Retina (tissue), 1 donor: Measurements from ENCODE around the gene TAL1.
"Not testable (repeated sequence)": the region's sequence is repeated elsewhere in the genome, so short reads cannot be mapped to it uniquely, and the experiment has no call there.

Source experiments
- DNase-seq: peaks from one replicate; pipeline ENCODE4 v3.0.0-alpha.2; 2016

Gene TAL1

DNA sequence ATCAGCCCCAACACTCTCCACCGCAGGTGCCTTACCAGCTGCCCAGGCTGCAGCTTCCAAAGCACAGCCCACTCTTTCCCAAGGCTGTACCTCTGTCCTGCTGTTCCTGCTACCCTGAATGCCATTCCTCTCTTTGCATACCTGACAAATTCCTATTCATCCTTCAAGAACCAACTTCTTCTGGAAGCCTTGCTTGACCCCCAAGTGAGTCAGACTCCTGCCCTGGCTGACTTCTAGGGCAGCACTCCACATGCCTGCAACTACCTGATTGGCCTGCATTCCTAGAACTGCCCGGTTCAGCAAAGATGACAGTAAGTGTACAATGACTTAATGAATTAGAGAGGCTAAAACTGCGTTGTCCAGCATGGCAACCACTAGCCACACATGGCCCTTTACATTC, 21.4 kb downstream of the TAL1 start:
- DNase-seq, result no peak

DNA sequence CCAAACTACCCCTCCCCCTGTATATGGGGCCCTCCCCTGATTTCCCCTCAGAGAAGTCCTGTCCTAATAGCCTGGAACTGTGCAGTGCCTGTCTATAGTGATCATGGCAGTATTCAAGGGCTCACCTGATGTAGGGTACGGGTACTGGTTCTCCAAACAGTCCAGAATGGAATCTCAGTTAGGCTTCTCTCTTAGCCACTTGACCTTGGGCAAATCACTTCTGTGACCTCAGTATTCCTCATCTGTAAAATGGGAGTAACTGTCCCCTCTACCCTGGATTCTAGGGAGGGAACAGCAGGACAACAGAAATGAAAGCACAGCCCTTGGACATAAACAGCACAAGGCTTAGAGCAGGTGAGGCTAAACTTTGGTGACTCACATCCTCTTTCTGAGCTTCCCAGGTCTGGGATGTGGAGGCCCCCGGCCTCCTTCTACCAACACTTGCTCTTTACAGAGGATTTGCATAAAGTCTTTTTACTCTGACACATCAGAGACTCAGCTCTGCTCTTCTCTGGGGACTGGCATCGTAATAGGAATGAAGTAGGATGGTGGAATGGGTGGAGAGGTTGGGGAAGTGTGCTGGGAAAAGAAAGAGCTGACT, 22.2 kb downstream of the TAL1 start:
- DNase-seq, result no peak

DNA sequence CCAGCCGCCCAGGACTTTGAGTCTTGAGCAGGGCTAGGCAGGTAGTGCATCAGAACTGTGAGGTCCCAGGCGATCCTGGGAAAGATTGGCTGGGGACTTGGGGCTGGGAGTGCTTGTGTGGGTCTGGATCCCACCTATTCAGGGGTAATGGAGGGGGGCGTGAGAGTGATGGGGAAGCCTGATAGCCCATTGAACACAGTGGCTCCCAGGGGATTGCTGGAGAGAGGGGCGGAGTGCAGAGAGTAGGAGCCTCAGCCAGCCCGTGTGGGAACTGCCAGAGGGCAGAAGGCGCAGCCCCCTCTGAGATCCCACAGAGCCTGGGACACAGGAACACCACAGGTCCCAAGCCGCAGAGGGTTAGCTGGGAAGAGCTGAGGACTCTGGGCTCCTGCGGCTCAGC, 22.9 kb downstream of the TAL1 start:
- no peak for DNase-seq

DNA sequence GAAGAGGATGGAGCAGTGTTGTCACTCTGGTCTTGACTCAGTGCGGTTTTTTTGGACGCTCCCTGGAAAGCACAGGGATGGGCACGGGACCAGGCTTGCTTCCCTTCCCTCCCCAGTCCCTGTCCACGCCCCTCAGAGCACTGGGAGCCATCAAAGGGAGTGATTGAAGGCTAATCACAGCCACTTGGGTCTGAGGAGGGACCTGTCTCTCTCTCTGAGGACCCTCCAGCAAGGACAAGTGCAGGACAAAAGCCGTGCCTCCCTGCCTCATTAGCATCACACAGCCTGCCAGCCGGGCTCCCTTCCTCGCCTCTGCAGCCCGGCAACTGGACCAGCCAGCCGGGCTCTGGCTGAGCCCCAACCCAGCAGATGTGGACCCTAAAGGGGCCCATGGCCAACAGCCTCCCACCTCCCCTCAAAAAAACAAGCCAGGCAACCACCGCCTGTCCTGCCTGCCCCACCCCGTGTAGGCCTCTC, 23.6 kb downstream of the TAL1 start:
- DNase-seq, result peak; percentile 35

DNA sequence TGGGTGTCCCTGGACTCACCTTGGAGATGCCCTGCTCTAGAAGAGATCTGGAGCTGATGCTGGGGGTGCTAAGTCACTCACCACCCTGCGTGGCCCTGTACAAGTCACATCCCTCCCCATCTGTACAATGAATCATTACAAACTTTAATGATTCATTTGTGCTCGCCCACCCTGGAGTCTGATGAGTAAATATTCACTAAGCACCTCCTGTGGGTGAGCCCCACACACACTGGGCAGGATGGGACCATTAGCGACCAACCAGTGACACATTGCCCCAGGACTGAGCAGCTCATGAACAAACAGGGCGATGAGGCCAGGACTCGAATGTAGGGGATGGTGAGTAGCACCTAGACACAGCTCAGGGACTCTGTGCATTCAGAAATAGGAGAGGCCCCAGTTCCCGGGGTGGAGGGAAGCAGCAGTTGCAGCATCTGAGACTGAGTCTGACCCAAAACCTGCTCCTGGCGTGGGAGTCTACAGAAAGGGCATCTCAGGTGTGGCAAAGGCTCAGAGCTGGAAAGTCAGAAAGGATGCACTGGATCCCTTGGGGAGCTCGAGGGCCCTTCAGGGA, 24.1 kb downstream of the TAL1 start:
- no peak for DNase-seq

DNA sequence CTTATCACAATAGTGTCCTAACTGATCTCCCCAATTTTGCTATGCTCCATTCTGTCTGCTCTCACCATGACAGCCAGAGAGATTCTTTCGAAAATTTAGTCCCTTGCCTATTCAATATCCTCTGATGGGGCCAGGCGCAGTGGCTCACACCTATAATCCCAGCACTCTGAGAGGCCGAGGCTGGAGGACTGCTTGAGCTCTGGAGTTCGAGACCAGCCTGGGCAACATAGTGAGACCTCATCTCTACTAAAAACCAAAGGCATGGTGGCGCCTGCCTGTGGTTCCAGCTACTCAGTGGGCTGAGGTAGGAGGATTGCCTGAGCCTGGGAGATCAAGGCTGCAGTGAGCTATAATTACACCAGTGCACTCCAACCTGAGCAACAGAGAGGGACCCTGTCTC, 26.1 kb downstream of the TAL1 start:
- no peak for DNase-seq

DNA sequence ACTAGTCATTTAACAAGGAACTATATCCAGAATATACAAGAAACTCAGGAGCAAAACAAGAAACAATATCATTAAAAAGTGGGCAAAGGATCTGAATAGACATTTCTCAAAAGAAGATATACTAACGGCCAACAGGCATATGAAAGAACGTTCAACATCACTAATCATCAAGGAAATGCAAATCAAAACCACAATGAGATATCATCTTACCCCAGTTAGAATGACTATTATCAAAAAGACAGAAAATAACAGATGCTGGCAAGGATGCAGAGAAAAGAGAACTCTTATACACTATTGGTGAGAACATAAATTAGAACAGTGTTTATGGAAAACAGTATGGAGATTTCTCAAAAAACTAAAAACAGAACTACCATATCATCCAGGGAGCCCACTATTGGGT, 28.5 kb downstream of the TAL1 start:
- DNase-seq, result not testable (repeated sequence)

DNA sequence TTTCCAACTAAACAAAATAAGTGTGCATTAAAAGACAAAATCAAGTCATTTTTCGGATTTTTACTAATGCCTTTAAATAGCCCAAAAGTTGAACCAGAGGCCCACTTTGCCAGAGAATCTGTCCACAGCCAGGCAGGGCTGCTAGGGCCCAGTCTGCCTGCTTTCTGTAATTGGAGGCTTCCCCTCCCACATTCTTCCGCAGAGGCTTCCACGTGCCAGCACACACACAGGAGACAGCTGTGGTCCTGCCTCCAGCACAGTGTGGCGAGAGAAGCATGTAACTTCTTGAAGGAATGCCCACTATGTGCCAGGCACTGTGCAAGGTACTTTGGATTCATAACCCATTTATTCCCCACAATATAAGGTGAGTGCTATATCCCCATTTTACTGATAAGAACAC, 30.8 kb downstream of the TAL1 start:
- DNase-seq, result no peak

DNA sequence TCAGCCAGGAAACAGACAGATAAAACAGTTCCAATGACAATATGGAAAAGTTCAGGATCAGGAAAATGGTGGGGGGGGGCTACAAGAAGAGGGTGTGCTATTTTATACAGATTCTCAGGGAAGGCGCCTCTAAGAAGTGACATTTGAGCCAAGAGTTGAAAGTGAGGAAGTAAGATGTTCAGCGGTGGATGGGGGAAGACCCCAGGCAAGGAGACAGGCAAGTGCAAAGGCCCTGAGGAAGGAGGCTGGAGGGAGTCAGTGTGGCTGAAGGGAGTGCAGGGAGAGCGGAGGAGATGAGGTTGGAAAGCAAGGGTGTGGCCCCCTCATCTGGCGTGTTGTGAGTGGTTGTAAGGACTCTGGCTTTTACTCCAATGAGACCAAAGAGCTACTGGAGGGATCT, 33.8 kb downstream of the TAL1 start:
- no peak for DNase-seq

DNA sequence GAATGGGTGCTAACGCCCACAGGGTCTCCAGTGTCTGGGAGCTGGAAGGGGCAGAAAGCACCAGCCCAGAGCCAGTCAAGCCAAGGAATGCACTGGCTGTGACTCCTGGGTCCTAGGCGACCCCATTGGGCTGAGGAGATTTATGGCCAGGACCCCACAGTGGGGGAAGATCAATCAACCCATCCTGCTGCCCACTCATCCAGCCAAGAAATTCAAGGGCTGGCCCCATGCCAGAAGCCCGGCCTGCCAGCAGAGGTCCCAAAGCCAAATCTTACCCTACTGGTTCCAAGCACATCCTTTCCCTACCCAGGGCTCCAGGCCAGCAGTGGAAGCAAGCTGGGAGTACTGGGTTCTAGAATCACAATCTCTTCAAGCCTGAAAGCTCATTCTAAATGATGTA, 35.4 kb downstream of the TAL1 start:
- DNase-seq, result no peak

DNA sequence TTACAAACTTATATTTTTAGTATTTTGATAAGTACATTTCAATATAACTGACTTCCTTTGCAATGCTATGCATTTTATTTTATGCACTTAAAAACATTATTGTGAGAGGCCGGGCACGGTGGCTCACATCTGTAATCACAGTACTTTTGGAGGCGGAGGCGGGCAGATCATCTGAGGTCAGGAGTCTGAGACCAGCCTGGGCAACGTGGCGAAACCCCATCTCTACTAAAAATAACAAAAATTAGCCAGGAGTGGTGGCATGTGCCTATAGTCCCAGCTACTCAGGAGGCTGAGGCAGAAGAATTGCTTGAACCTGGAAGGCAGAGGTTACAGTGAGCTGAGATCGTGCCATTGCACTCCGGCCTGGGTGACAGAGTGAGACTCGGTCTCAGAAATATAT, 36.0 kb downstream of the TAL1 start:
- DNase-seq, result not testable (repeated sequence)

DNA sequence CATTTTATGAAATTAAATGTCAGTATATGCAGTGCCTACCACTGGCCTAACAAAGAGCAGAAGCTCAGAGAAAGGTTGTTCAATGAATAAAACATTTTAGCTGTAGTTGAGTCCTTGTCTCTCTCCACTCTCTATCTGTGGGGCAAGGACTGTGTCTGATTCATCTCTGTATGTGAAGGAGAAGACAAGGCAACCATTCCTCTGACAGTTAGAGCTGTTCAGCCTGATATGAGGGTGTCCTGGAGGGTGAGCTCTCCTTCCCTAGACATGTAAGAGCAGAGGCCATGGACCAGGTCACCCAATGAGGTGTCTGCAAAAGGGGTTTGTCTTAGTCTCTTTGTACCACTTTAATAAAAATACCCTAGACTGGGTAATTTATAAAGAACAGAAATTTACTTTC, 37.7 kb downstream of the TAL1 start:
- DNase-seq, result no peak

DNA sequence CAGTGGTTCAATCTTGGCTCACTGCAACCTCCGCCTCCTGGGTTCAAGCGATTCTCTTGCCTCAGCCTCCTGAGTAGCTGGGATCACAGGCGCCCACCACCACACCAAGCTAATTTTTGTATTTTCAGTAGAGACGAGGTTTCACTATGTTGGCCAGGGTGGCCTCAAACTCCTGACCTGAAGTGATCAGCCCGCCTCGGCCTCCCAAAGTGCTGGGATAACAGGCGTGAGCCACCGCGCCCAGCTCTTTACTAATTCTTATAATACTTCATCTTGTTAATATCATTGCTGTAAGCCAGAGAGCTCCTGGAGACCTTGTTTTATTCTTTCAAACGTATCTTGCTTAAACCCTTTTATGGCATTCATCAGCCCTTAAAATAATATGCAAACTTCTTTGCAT, 38.5 kb downstream of the TAL1 start:
- DNase-seq, result not testable (repeated sequence)

DNA sequence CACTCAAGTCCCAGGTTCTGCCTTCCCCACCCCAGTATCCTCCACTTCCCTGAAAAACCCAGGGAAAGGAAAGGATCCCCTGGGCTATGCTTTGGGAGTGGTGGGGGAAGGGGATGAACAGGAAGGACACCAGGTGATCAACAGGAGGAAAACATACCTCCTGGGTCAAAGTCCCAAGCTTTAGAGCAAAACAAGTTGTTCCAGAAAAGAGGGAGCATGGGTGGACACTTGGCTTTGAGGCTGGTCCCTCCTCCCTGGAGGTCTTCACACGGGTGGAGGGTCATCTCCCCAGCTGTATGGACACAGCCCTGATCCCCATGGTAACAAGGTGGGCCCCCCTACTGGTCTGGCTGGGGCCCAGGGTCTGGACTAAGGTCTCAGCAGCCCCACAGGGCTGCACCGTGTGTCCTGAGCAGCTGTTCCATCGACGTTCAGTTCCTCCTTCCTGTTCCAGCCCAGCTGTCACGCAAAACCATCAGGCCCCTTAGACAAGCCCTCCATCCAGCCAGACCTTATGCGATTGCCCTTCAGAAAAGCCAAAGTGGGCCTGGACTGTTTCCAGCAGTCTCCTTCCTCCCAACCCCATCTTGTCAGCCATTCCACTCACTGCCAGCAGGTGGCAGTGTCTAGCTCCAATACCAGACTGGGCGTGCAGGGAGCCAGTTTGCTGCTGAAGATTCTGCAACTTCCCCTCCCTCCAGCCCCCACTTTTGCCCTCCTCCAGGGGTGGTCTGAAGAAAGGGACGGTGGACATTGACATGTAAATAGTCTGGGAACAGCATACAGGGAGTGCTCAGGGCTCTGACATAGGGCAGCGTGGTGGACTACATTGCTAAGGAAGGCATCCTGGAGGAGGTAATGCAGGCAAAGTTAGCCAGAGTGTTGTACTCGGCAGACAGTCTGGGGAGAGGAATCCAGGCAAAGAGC, 39.3 kb downstream of the TAL1 start:
- DNase-seq, result peak; percentile 84

DNA sequence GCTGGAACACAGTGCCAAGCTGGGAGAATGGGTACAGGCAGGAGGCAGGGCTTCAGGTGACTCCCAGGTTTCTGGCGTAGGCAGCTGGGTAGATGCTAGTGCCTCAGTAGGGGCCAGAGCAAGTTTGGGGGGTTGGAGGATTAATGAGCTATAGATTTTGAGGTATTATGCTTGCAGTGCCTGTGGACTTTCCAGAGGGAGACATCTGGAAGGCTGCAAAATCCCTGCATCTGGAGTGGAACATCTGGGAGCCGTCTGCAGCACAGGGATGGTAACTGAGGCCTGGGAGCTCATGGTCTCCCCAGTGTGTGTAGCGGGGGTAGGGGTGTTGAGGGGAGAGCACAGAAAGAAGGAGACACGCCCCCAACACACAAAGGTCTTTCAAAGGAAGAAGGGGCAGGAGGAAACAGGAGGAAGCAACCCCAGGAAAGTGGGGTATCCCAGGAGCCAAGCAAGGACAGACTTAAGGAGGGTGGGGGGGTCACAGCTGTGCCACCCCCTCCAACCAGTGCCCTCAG, 40.0 kb downstream of the TAL1 start:
- DNase-seq, result no peak

DNA sequence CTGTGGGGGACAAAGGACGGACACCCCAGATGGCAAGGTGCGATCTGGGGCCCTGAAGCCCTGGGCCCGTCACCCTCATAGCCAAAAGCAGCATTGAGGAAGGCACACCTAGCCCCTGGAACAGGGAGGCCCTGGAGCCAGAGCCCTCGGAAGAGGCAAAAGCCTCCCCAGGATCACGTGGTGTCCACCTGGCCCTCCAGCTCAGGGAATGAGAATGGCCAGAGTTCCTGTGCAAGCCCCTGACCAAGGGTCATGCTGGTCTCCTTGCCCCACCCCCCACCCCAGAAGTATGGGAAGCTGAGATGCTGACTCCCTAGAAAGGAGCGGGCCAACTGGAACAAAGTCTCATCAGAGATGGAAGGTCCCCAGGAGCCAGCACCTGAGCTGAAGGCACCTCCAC, 41.2 kb downstream of the TAL1 start:
- DNase-seq, result no peak

DNA sequence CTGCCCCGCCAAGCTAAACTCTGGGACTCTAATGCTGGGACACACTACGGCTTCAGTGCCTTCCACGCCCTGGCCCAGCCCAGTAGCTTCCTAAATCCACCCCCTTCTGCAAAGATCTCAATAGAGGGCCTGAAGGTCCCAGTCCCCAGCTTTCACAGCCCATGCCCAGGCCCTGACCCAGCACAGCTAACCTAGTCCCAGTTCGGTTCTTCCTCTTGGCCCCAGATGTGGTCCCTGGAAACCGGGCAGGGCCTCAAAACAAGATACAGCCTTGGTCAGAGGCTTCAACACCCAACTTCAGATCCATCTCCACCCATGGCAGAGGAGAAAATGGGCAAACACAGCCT, 41.5 kb downstream of the TAL1 start:
- DNase-seq, result no peak

DNA sequence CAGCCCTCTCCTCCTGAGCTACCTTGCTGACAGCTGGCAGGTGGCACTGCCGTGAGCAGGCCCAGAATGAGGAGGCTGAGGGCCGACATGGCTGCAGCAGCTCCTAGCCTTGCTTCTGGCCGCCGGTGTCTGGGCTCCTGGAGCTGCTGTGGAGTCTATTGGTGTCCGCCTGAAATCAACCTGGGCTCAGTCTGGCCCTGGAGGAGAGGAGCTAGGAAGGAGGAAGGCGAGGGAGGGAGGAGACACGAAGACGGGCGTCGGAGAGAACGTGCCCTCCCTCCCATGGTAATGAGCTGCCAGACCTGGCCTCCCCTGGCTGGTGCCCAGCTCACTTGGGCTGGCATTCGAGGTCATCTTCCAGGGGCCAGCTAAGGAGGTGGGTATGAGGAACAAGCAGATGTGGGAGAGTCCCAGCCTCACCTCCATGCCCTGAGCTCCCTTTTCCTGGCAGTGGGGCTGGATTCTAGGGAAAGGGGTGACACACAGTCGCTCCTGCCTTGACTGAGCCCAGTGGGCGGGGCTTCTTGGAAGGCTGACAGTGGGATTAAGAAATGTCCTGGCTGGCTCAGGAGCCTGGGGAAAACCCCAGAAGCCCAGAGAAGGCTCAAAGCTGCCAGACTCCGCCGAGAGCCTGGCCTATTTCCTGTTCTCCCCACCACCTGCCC, 42.0 kb downstream of the TAL1 start, which contains the start of gene PDZK1IP1:
PDZK1IP1 (minus strand) TSS at position 193 of the 665 bp plus-strand sequence; CDS start at position 89, 104 bp downstream.
- DNase-seq, result no peak

DNA sequence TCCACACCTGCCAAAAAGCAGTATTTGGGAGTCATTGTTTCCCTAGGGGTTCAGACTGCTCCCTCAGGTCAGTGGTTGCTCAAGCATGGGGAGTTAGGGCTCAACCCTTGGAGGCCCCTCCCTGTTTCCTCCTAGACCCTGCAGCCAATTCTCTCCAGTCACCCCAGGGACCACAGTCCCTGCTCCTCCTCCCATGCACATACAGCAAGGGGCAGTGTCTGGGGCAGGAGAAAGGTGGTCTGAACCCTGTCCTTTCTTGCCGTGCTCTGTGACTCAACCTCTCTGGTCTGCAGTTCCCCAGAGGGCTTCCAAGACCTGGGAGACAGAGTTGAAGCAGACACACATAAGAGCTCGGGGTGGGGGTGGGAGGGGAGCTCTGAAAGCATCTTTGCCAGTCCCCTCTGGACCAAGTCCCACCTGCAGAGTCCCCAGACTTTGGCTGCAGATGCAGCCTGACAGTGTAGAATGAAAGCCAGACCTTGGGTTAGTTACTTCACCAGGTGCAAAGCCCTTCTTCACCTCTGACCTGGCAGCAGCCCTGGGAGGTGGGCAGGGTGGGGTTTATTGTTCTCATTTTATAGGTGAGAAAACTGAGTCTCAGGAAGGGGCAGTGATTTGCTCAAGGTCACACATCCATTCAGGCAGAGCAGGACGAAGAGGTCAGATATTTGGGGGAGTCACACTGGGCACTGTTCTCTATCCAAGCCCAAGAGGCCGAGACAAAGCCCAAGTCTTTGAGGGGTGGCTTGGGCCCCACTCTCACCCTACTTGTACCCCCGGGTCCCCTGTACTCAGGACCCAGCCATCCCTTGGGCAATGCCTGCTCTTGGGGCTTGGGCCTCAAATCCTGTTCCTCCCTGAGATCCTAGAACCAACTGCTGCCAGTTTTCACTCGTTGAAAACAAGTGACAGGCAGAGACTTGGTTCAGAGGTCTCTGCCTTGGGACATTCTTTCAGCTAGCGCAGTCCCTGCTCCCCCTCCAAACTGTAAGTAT, 42.9 kb downstream of the TAL1 start:
- DNase-seq, result no peak

DNA sequence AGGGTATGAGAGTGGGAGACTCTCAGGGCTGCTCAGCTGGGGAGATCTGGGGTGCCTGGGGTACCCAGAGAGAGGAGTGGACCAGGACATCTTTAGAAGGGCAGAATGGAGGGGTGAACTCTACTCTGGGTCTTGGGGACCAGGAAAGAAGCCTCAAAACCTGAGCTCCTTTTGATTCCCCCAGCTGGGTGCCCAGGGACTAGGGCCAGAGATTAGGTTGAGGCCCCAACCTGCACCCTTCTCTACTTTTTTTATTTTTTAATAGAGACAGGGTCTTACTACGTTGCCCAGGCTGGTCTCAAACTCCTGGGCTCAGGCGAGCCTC, 44.1 kb downstream of the TAL1 start:
- no peak for DNase-seq

DNA sequence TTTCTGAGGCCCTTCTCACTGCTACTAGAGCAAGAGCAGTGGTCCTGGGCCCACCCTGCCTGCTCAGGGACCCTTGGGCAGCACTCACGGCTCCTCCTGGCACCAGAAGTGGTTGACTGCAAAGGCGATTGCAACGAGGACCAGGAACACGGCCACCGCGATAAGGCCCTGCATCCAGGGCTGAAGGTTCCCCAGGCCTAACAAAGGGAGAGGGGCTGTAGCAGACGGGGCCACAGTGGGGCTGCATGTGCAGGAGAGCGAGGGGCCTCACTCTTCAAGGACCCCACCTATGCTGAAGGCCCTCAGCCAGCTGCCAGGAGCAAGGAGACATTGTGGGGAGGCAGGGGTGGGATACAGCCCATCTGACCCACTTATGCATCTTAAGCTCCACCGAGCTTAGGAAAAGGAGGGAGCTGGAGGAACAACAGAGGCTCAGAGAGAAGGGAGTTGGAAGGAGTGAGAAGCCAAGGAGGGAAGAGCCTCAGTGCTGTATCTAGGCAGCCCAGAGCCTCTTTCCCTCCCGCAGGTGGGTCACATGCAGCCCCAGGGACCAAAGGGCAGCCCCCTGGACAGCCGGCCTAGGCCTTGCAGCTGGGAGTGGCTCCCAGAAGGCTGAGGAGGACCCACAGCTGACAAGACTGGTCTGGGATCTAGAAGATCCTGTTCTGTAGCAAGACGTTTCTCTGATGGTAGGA, 44.6 kb downstream of the TAL1 start:
- DNase-seq, result no peak
